ENCODE results near the gene CNKSR2.
"Not testable (repeated sequence)": the region's sequence is repeated elsewhere in the genome, so short reads cannot be mapped to it uniquely, and the experiment has no call there.

The CNKSR2 gene

DNA sequence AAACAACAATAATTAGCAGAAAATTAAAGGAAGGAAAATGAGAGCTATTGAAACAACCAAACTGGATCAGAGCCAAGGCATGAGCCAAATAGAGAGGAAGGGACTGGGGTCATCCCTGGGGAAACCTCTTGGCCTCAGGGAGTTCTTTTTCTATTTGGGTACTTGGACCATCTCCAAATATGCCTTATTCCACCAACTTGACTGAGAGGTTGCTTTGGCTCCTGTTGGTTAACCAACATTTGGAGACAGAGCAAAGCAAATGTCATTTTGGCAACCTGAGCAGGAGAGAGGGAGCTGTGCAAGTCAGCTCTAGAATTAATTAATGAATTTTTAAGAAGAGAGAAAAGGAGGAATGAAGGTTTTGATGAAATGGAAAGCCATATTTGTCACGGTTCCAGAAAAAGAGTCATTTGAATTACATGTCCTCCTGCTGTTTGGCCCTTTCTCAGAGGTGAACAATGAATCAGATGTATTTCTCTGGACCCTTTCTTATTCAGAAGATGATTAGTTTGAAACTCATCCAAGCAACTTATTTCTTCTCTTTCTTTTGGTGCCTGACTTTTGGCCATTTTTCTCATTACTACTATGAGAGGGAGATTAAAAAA, 119.1 kb downstream of the CNKSR2 start:
- TF ChIP-seq Cebpa-rat (IDR thresholded peaks at IDR 0.05): no peak
- Histone ChIP-seq H3K9me3 (no peaks in the 10 kb centered on the region), H3K4me2 (peak overlapping the region; percentile 36), H3K4me3 (no peak overlapping the region), H4K20me1 (no peaks in the 10 kb centered on the region), H3K36me3 (no peaks in the 10 kb centered on the region), H3K9ac (no peak overlapping the region), H3K27ac (no peak overlapping the region), H3K4me1 (peaks cover 8% of the 10 kb centered on the region), H3K27me3 (no peaks in the 10 kb centered on the region)

DNA sequence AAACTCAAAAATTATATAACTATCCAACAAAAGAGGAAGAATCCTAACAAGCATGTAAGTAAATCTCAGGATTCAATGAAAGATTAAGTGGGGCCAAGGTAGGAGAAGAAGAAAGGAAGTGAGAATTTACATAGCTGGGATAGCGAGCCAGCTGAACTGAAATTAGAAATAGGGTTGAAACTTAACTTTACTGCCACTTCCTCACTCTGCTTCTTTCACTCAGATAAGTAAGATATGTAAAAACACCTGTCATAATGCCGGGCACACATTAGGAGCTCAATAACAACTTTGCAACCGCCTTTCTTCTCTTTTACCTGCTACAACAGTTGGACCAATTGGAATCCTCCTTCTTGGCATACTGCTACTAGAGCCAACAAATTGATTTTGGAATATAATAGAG, 129.4 kb downstream of the CNKSR2 start:
- H3K9ac ChIP-seq: no peak overlapping the region
- H3K27ac ChIP-seq: no peak overlapping the region
- no peaks in the 10 kb centered on the region for H3K27me3 ChIP-seq
- H3K9me3 ChIP-seq: no peaks in the 10 kb centered on the region
- no peak for TF ChIP-seq Cebpa-rat (IDR thresholded peaks at IDR 0.05)
- no peak overlapping the region for H3K4me2 ChIP-seq
- H3K4me3 ChIP-seq: no peak overlapping the region
- no peaks in the 10 kb centered on the region for H3K36me3 ChIP-seq
- no peaks in the 10 kb centered on the region for H4K20me1 ChIP-seq
- H3K4me1 ChIP-seq: no peaks in the 10 kb centered on the region

DNA sequence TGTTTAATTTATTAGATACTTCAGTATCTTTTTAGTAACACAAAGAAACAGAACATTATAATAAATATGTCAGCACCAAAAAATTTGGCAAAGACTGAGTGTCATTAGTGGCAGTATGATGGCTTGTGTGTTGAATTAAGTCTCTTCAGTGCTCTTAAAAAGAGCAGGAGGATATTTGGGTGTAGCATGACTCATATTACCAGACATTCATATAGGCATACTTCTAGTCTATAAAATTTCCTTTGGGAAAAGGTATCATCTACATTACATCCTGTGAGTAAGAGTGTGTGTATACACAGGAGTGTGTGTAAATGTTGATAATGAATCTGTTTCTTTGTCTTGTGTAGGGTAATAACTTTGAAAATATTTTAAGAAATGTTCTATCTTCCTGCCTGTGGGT, 135.7 kb downstream of the CNKSR2 start:
- Histone ChIP-seq H3K4me1 (no peaks in the 10 kb centered on the region), H3K27ac (no peak overlapping the region), H3K4me2 (no peak overlapping the region), H3K4me3 (no peak overlapping the region), H4K20me1 (no peaks in the 10 kb centered on the region), H3K36me3 (no peaks in the 10 kb centered on the region), H3K9me3 (no peaks in the 10 kb centered on the region), H3K9ac (no peak overlapping the region), H3K27me3 (no peaks in the 10 kb centered on the region)
- no peak for TF ChIP-seq Cebpa-rat (IDR thresholded peaks at IDR 0.05)

DNA sequence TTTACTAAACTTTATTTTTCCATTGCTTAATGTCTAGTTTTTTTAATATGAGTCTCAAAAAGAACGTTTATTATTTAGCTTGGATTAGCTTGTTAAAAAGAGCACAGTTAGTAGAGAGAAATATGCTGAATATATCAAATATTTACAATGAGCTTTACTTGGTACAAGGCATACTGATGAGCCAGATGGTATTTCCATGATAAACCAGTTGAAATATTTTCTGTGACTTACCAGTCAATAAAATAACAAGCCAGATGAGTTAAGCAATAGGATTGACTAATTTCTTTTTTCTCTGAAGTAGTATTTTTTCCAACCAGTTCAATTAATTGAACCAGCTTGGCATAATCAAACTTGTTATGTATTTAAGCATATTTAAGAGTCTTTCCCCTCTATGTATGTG, 149.8 kb downstream of the CNKSR2 start:
- 0 out of 2 replicates have a peak, but pooled peaks cover 3% of the 10 kb centered on the region for H3K4me1 ChIP-seq
- H3K4me2 ChIP-seq: no peak overlapping the region
- no peak for TF ChIP-seq Cebpa-rat (IDR thresholded peaks at IDR 0.05)
- no peak overlapping the region for H3K9ac ChIP-seq
- H3K9me3 ChIP-seq: no peaks in the 10 kb centered on the region
- H3K27me3 ChIP-seq: no peaks in the 10 kb centered on the region
- no peaks in the 10 kb centered on the region for H4K20me1 ChIP-seq
- no peak overlapping the region for H3K4me3 ChIP-seq
- no peak overlapping the region for H3K27ac ChIP-seq
- no peaks in the 10 kb centered on the region for H3K36me3 ChIP-seq

DNA sequence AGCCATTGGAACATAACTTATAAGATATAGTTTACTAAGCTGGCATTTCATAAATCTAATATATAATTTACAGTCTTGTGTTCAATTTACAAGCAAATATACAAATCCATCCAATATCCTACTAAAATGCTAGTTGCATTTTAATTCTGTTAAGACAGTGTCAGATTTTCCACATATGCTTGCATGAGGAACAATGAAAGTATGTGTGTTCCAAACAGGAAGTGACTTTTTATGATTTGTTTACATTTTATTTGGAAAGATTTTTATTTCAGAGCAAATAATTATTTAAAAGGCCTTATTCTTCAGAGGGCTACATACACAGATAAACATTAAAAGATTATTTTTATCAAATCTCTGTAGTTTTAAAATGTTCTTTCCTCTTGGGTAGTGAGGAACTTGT, 153.9 kb downstream of the CNKSR2 start:
- Histone ChIP-seq H3K36me3 (no peaks in the 10 kb centered on the region), H3K27me3 (no peaks in the 10 kb centered on the region), H3K4me1 (peaks cover 13% of the 10 kb centered on the region), H3K27ac (no peak overlapping the region), H3K9me3 (no peaks in the 10 kb centered on the region), H3K4me3 (no peak overlapping the region), H3K9ac (no peak overlapping the region), H4K20me1 (no peaks in the 10 kb centered on the region), H3K4me2 (no peak overlapping the region)
- TF ChIP-seq Cebpa-rat (IDR thresholded peaks at IDR 0.05): no peak

- Histone ChIP-seq H3K4me3 (no peak overlapping the region), H3K27ac (no peak overlapping the region), H3K4me1 (peaks cover 13% of the 10 kb centered on the region), H3K9ac (no peak overlapping the region), H3K4me2 (peak overlapping the region; percentile 20), H3K27me3 (no peaks in the 10 kb centered on the region), H3K9me3 (no peaks in the 10 kb centered on the region), H3K36me3 (no peaks in the 10 kb centered on the region), H4K20me1 (no peaks in the 10 kb centered on the region)
- no peak for TF ChIP-seq Cebpa-rat (IDR thresholded peaks at IDR 0.05)
Measured at GRCh38 chrX:21529771-21530170, 155.6 kb downstream of the CNKSR2 start.

- not testable (repeated sequence) for H3K9ac ChIP-seq, H3K4me2 ChIP-seq, H3K27ac ChIP-seq, H4K20me1 ChIP-seq, H3K9me3 ChIP-seq, H3K27me3 ChIP-seq, H3K36me3 ChIP-seq, H3K4me1 ChIP-seq, H3K4me3 ChIP-seq
Measured at GRCh38 chrX:21544642-21545041, 170.4 kb downstream of the CNKSR2 start.

GRCh38 chrX:21559417-21559816, 185.2 kb downstream of the CNKSR2 start:
- TF ChIP-seq Cebpa-rat (IDR thresholded peaks at IDR 0.05): no peak
- Histone ChIP-seq H3K27me3 (no peaks in the 10 kb centered on the region), H3K9me3 (no peaks in the 10 kb centered on the region), H3K36me3 (no peaks in the 10 kb centered on the region), H3K4me2 (no peak overlapping the region), H3K4me1 (no peaks in the 10 kb centered on the region), H3K4me3 (no peak overlapping the region), H3K9ac (no peak overlapping the region), H3K27ac (no peak overlapping the region), H4K20me1 (no peaks in the 10 kb centered on the region)

GRCh38 chrX:21565025-21565424, 190.8 kb downstream of the CNKSR2 start:
- Histone ChIP-seq H3K9ac (no peak overlapping the region), H3K4me3 (no peak overlapping the region), H3K4me2 (no peak overlapping the region), H3K27me3 (no peaks in the 10 kb centered on the region), H3K4me1 (no peaks in the 10 kb centered on the region), H4K20me1 (no peaks in the 10 kb centered on the region), H3K36me3 (no peaks in the 10 kb centered on the region), H3K27ac (no peak overlapping the region), H3K9me3 (peaks cover 9% of the 10 kb centered on the region)
- TF ChIP-seq Cebpa-rat (IDR thresholded peaks at IDR 0.05): no peak

GRCh38 chrX:21574793-21575192, 200.6 kb downstream of the CNKSR2 start:
- Histone ChIP-seq H3K4me3 (no peak overlapping the region), H3K36me3 (peaks cover 19% of the 10 kb centered on the region), H3K9me3 (peaks cover 38% of the 10 kb centered on the region), H3K9ac (no peak overlapping the region), H3K27ac (no peak overlapping the region), H3K4me2 (no peak overlapping the region), H3K4me1 (no peaks in the 10 kb centered on the region), H4K20me1 (no peaks in the 10 kb centered on the region), H3K27me3 (no peaks in the 10 kb centered on the region)
- no peak for TF ChIP-seq Cebpa-rat (IDR thresholded peaks at IDR 0.05)

- no peaks in the 10 kb centered on the region for H3K27me3 ChIP-seq
- no peak for TF ChIP-seq Cebpa-rat (IDR thresholded peaks at IDR 0.05)
- H4K20me1 ChIP-seq: no peaks in the 10 kb centered on the region
- H3K27ac ChIP-seq: no peak overlapping the region
- H3K9me3 ChIP-seq: peaks cover 8% of the 10 kb centered on the region
- H3K9ac ChIP-seq: no peak overlapping the region
- H3K4me2 ChIP-seq: no peak overlapping the region
- H3K4me3 ChIP-seq: no peak overlapping the region
- H3K36me3 ChIP-seq: no peaks in the 10 kb centered on the region
- no peaks in the 10 kb centered on the region for H3K4me1 ChIP-seq
Measured at GRCh38 chrX:21581479-21581878, 207.3 kb downstream of the CNKSR2 start.
